ENCODE measurements around the gene LSM3. TPM values are rescaled to one million over a fixed set of nuclear protein-coding genes. Genes with fewer than 3 reads are reported as not detected.

Gene LSM3
- total and polyA plus RNA-seq, 9 of the 15 experiments (the other 6 are each of a cell fraction or from before 2014, with no cell fraction given) = 33.8 to 203 (median 61.2) TPM

DNA sequence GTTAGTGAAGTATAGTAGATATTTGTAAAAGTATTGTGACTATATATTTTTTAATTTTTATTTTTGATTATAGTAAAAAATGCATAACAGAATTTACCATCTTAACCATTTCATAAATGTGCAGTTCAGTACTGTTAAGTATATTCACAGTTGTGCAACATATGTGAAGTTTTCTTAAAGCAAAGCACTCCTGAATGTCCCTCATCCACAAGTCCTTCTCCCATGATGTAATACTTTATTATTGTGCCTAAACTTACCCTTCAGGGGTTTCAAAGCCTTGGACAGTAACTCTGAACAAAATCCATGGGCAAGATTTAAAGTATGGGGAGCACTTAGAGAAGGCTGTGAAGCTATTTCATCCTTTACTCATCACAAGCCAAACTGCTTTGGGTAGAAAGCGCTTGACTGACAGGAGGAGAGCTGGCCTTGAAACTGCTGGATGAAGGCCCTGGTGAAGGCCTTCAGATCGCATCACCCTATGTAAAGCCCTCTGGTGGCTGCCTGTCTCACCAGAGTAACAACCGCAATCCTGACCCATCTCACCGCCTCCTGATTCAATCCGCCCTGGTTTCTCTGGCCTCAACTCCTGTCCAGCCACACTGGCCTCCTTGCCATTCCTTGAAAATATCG lies 28.0 kb downstream of the LSM3 start (continued):
- TF ChIP-seq, protein P1, sequence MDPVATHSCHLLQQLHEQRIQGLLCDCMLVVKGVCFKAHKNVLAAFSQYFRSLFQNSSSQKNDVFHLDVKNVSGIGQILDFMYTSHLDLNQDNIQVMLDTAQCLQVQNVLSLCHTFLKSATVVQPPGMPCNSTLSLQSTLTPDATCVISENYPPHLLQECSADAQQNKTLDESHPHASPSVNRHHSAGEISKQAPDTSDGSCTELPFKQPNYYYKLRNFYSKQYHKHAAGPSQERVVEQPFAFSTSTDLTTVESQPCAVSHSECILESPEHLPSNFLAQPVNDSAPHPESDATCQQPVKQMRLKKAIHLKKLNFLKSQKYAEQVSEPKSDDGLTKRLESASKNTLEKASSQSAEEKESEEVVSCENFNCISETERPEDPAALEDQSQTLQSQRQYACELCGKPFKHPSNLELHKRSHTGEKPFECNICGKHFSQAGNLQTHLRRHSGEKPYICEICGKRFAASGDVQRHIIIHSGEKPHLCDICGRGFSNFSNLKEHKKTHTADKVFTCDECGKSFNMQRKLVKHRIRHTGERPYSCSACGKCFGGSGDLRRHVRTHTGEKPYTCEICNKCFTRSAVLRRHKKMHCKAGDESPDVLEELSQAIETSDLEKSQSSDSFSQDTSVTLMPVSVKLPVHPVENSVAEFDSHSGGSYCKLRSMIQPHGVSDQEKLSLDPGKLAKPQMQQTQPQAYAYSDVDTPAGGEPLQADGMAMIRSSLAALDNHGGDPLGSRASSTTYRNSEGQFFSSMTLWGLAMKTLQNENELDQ (CRISPR knock-in tag; IDR thresholded peaks at IDR 0.05; ENCODE audit: borderline replicate concordance) = no peak
- TF ChIP-seq MYNN (IDR thresholded peaks at IDR 0.05) (peak; percentile 53; the same call in 1 of the 2 replicates), MYNN (CRISPR knock-in tag; IDR thresholded peaks at IDR 0.05) (no peak), MCM7 (IDR thresholded peaks at IDR 0.05) (no peak), SRSF9 (IDR thresholded peaks at IDR 0.05; ENCODE audit: borderline replicate concordance, low read depth, low read length) (no peak), KAT8 (IDR thresholded peaks at IDR 0.05; ENCODE audit: low read depth) (no peak), LCOR (CRISPR knock-in tag; IDR thresholded peaks at IDR 0.05) (no peak), YBX1 (IDR thresholded peaks at IDR 0.05) (no peak), ZNF143 (CRISPR knock-in tag; IDR thresholded peaks at IDR 0.05) (no peak), ARNT (IDR thresholded peaks at IDR 0.05) (no peak)

DNA sequence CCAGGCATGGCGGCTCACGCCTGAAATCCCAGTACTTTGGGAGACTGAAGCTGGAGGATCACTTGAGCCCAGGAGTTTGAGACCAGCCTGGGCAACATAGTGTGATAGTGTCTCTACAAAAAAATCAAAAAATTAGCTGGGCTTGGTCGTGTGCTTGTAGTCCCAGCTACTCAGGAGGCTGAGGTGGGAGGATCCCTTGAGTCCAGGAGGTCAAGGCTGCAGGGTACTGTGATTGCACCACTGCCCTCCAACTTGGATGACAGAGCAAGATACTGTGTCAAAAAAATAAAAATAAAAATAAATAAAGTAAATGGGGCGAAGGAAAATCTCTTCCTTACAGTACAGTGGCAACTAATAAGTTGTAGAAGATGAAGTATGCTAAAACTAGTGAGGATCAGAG lies 29.6 kb downstream of the LSM3 start:
- POLR2A ChIA-PET = interaction anchor here (0.7 kb wide), 1 partner anchor 30 kb away, joined by 3 read pairs; the partner anchor contains the start of genes LSM3 and XPC
- Histone ChIP-seq H3K4me1 (replicated peaks in 1 of 2; ENCODE audit: control insufficient read depth in 2 of 2, insufficient read depth in 2 of 2, low read length in 2 of 2) (peaks cover 47 to 83% of the 10 kb centered on the region in 2 experiments), H3K79me2 (ENCODE audit: control insufficient read depth, insufficient read depth, low read length) (no peaks in the 10 kb centered on the region), H3K36me3 (ENCODE audit: control insufficient read depth, insufficient read depth, low read length) (0 out of 3 replicates have a peak, but pooled peaks cover 2% of the 10 kb centered on the region), H3K9ac (ENCODE audit: insufficient read depth in 1 of 2, low read depth in 2 of 2, low read length in 2 of 2) (no peak overlapping the region), H4K20me1 (replicated peaks; ENCODE audit: control insufficient read depth, insufficient read depth, low read length) (no peaks in the 10 kb centered on the region), H3K4me3 (no peak overlapping the region), H3K9me3 (replicated peaks; ENCODE audit: control insufficient read depth, insufficient read depth, low read depth, low read length) (no peaks in the 10 kb centered on the region), H3K4me2 (ENCODE audit: insufficient read depth, low read length) (no peak overlapping the region), H2AFZ (ENCODE audit: low read depth, low read length) (no peak overlapping the region), H3K27me3 (ENCODE audit: control insufficient read depth in 2 of 2, insufficient read depth in 2 of 2, low read length in 2 of 2) (no peaks in the 10 kb centered on the region), H3K9me1 (ENCODE audit: control insufficient read depth, insufficient read depth, low read length) (no peaks in the 10 kb centered on the region), H3K27ac (ENCODE audit: extremely low read depth, low read depth, low read length) (no peak overlapping the region)
- DNase-seq (ENCODE audit: extremely low read depth in 1 of 4, low spot score in 3 of 4) (no peak), FAIRE-seq (no peak), ATAC-seq (no peak)
- in situ Hi-C loops (cut with MboI) (no loop called here), intact Hi-C loops (cut with micrococcal nuclease) (loop anchor here (10.0 kb wide), 2 partner anchors 227 to 447 kb away; partner anchors contain the start of gene CCDC174)
- BruUV-seq (replicated peaks) = no TSS peak
- WGBS (ENCODE audit: insufficient coverage, low coverage, missing lambda C conversion rate) = 71% methylated on average over 4 of the region's 4 CpGs
- CTCF ChIA-PET (ENCODE audit: low intra/inter-chr PET ratio) = no interaction called here
- TF ChIP-seq ZNF140 (CRISPR knock-in tag; IDR thresholded peaks at IDR 0.05) = no peak
- TF ChIP-seq SP2 (IDR thresholded peaks at IDR 0.05; ENCODE audit: extremely low read depth, low read depth, low read length, poor library complexity, severe bottlenecking) = no peak
- TF ChIP-seq NEUROD1 (IDR thresholded peaks at IDR 0.05; ENCODE audit: borderline replicate concordance, low read depth, low read length, partially characterized antibody) = no peak
- no peak for TF ChIP-seq KHSRP (IDR thresholded peaks at IDR 0.05)
- no peak for TF ChIP-seq PTRF (tag; IDR thresholded peaks at IDR 0.05)

Measured in K562 (cell line).